ENCODE data around the gene HDAC4.

HDAC4 gene

GRCh38 chr2:239025096-239025801 is 375.6 kb downstream of the HDAC4 start:
- no peak for TF ChIP-seq CTCF (conservative IDR thresholded peaks at IDR 0.05; ENCODE audit: low read depth, low read length)
- no peak overlapping the region for H3K4me3 ChIP-seq (ENCODE audit: low read length)
- peak; percentile 61 for DNase-seq (ENCODE audit: low read depth)

GRCh38 chr2:239024226-239024625 is 376.6 kb downstream of the HDAC4 start:
- no peak for DNase-seq (ENCODE audit: low read depth)
- no peak for TF ChIP-seq CTCF (conservative IDR thresholded peaks at IDR 0.05; ENCODE audit: low read depth, low read length)
- no peak overlapping the region for H3K4me3 ChIP-seq (ENCODE audit: low read length)

GRCh38 chr2:239022437-239023260 is 378.2 kb downstream of the HDAC4 start:
- DNase-seq (ENCODE audit: low read depth): no peak

GRCh38 chr2:239021651-239022436 is 379.0 kb downstream of the HDAC4 start:
- H3K4me3 ChIP-seq (ENCODE audit: low read length): no peak overlapping the region
- no peak for TF ChIP-seq CTCF (conservative IDR thresholded peaks at IDR 0.05; ENCODE audit: low read depth, low read length)
- DNase-seq (ENCODE audit: low read depth): no peak

More at GRCh38 chr2:239022437-239023260, 378.2 kb downstream of the HDAC4 start:
- H3K4me3 ChIP-seq (ENCODE audit: low read length): no peak overlapping the region
- TF ChIP-seq CTCF (conservative IDR thresholded peaks at IDR 0.05; ENCODE audit: low read depth, low read length): no peak

DNA sequence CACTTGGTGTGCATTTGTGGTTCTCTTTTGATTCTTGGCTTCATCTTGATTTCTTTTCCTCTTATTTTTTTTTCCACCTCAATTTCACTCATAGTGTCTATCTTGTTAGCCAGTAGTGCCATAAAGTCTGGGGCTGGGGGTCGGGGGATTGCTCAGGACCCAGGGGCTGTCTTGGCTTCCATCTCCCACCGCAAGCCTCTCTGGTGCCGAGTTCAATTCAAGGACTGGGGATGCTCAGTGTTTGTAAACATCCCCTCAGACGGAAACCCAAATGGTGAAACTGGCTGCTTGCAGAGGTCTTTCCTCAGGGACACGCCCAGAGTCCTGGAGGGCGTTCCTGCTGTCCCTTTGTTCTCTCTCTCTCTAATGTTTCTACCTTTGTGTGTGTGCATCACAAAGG is 379.6 kb downstream of the HDAC4 start:
- DNase-seq (ENCODE audit: low read depth): no peak

GRCh38 chr2:239020541-239021041 is 380.2 kb downstream of the HDAC4 start:
- DNase-seq (ENCODE audit: low read depth): no peak
- H3K4me3 ChIP-seq (ENCODE audit: low read length): no peak overlapping the region
- TF ChIP-seq CTCF (conservative IDR thresholded peaks at IDR 0.05; ENCODE audit: low read depth, low read length): no peak

More for the DNA sequence above, 379.6 kb downstream of the HDAC4 start:
- H3K4me3 ChIP-seq (ENCODE audit: low read length): no peak overlapping the region
- TF ChIP-seq CTCF (conservative IDR thresholded peaks at IDR 0.05; ENCODE audit: low read depth, low read length): no peak

Data from retinal pigment epithelial cell (primary cell).